HG02678 (cell line): ENCODE measurements around the gene SSUH2.

Experiments used
- ATAC-seq: cut with Tn5 transposase; IDR thresholded peaks from one replicate; pipeline ENCODE4 v1.9.1; 2021; ENCODE audit warnings: mild to moderate bottlenecking, moderate library complexity; ENCODE audit not compliant: unreplicated experiment

SSUH2 gene

GRCh38 chr3:8642001-8642400, 2.6 kb downstream of the SSUH2 start:
- no peak for ATAC-seq

GRCh38 chr3:8641472-8641871, 3.1 kb downstream of the SSUH2 start:
- ATAC-seq: no peak

GRCh38 chr3:8640223-8640622, 4.4 kb downstream of the SSUH2 start:
- ATAC-seq: no peak

GRCh38 chr3:8639659-8640000, 5.0 kb downstream of the SSUH2 start:
- ATAC-seq: no peak

GRCh38 chr3:8638994-8639658, 5.5 kb downstream of the SSUH2 start:
- ATAC-seq: no peak

GRCh38 chr3:8637348-8637747, 7.2 kb downstream of the SSUH2 start:
- ATAC-seq: no peak

- ATAC-seq: no peak
Observed at GRCh38 chr3:8635631-8636030, 9.0 kb downstream of the SSUH2 start.

GRCh38 chr3:8635125-8635524, 9.5 kb downstream of the SSUH2 start:
- no peak for ATAC-seq

GRCh38 chr3:8632402-8633237, 12.0 kb downstream of the SSUH2 start:
- no peak for ATAC-seq

- ATAC-seq: no peak
Observed at GRCh38 chr3:8631661-8632060, 12.9 kb downstream of the SSUH2 start.

GRCh38 chr3:8629151-8630021, 15.2 kb downstream of the SSUH2 start:
- ATAC-seq: peak; percentile 67

- no peak for ATAC-seq
Observed at GRCh38 chr3:8627949-8628348, 16.6 kb downstream of the SSUH2 start.

- no peak for ATAC-seq
Observed at GRCh38 chr3:8627201-8627940, 17.2 kb downstream of the SSUH2 start.

- no peak for ATAC-seq
Observed at GRCh38 chr3:8625991-8626390, 18.6 kb downstream of the SSUH2 start.

GRCh38 chr3:8624612-8625011, 20.0 kb downstream of the SSUH2 start:
- ATAC-seq: no peak

- ATAC-seq: no peak
Observed at GRCh38 chr3:8623741-8624140, 20.9 kb downstream of the SSUH2 start.

GRCh38 chr3:8622873-8623691, 21.5 kb downstream of the SSUH2 start:
- ATAC-seq: peak; percentile 92

GRCh38 chr3:8621872-8622271, 22.7 kb downstream of the SSUH2 start:
- ATAC-seq: no peak

- no peak for ATAC-seq
Observed at GRCh38 chr3:8621141-8621540, 23.5 kb downstream of the SSUH2 start.

GRCh38 chr3:8619548-8619947, 25.1 kb downstream of the SSUH2 start:
- no peak for ATAC-seq
